M059J (cell line): ENCODE data around the gene SMYD3. TPM values are rescaled to one million over a fixed set of nuclear protein-coding genes. Genes with fewer than 3 reads are reported as not detected.
A peak's percentile ranks its signal among the peaks of the same experiment; 100 is the strongest.
"Not testable (repeated sequence)": the region's sequence is repeated elsewhere in the genome, so short reads cannot be mapped to it uniquely, and the experiment has no call there.

ENCODE experiments used
- DNase-seq: peaks from one replicate; pipeline ENCODE4 v3.0.0-alpha.2; 2012; ENCODE audit warnings: low read depth
- total RNA-seq: library from RNA; depleted of rRNA; stranded (reverse); fragments of >200 nt; shearing (Covaris generic); gene quantifications from 2 replicates; pipeline ENCODE4 v1.2.3, GENCODE V29; 2014

Gene SMYD3
- total RNA-seq, 1 experiment from 2014 or later: 35.5 TPM

- no peak for DNase-seq
These were observed 732.9 kb downstream of the SMYD3 start for GRCh38 chr1:245774196-245774595.

DNA sequence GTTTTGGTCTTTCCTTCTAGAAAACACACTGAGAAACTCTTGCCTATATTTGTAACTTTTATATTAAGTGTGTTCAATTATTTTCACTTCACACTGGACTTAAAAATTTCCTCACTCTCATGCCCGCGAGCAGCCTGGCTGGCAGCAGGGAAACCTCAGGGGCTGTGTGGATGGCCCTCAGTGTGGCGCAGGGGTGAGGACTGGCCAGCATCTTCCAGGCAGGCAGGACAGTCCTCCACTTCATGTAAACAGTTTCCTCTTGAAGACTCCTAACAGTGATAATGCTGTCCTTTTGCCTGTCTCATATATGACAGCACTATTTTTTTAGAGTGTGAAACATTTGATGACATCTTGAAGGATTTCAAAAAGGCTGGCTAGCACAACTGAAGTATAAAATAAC, 733.7 kb downstream of the SMYD3 start:
- no peak for DNase-seq

DNA sequence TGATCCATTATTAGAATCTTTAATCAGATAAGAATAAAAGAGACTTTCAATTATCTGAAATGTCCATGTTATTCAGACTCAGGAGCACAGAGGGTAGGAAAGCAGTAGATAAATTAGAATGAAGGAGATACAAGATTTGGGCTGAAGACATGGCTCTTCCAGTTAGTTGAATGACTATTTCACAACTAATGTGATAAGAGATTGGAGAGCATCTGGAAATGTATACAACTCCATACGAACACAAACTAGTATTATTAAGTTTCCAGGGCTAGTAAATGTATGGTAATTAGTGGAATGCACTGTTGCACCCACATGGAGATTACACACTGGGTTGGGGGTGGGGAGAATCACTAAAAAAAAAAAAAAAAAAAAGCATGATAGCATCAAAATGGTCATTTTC, 734.3 kb downstream of the SMYD3 start:
- no peak for DNase-seq

- no peak for DNase-seq
These were observed 734.8 kb downstream of the SMYD3 start for GRCh38 chr1:245772325-245772724.

DNA sequence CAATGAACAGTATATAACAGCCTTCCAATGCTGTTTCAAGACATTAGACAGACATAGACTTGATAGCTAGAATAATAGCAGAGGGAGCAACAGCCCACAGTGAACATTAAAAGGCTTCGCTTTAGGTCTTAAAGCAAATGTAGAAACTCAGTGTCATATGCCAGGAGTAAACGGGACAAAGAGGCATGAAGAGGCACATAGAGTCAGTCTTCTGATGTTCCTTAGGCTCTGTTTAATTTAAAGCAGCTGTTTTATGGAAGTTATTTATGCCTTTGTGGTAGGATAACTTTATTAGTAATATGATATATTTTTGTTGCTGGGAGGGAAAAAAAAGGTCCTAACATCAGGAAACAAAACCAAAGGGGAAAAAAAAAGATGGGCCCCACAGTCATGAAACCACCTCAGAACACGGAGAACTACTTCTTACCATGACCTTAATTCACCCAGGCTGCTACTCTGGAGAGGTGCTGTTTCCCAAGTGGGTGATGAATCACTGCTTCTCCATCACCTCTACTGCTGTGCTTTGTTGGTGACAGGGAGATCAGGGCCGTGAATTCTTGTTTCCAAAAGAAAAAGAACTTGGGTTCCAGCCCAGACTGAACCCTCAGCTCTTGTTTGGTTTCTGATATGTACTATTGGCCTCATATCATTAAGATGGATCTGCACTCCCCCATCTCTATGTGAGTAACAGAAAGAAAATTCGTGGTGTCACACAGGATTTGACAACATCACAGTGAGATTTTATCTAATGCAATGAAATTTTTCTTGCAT, 735.4 kb downstream of the SMYD3 start:
- peak; percentile 97 for DNase-seq

DNA sequence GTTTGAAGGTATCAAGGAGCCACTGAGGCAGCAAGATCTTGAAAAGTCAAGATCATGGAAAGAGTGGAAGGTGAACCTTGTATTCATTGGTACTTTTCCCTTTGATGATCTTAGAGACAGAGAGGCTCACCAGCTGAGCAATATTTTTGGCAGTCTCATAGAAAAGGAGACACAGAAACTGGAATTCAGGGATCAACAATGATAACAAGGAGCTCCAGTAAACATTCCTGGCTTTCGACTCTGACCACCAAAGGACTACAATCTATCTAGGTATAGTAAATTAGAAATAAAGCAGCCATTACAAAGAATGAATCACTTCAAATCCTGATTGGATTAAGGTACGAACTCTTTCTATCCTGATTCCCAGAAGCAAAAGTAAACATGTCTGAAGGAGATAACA, 736.9 kb downstream of the SMYD3 start:
- DNase-seq: peak; percentile 56

GRCh38 chr1:245768596-245768995, 738.5 kb downstream of the SMYD3 start:
- DNase-seq: no peak

DNA sequence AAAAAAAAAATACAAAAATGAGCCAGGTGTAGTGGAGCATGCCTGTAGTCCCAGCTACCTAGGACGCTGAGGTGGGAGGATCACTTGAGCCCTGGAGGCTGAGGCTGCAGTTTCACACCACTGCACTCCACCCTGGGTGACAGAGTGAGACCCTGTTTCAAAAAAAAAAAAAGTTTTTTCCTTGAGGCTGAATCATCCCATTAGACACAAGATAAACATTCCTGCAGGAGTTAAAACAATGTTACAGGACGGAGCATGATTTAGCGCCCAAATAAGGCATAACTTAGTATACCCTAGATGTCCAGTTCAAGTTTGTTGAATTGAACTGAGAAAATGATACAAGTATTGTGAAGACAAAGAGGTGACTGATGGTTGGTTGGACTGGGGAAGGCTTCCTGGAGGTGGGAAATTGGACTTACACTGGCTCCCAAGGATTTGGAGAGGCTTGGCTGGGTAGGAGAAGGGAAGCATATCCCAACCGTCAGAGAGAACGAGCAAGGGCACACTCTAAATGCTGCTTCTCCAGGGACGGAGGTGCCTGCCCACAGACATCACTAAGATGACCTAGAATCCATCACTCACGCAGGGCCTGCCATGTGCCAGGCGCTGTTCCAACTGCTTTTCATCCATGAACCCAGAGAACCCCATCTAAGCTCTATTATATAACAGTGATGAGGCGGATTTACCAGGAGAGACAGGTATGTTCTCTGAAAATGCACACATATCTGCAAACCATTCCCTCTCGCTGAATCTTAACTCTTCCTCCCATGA, 741.7 kb downstream of the SMYD3 start:
- DNase-seq: peak; percentile 80

DNA sequence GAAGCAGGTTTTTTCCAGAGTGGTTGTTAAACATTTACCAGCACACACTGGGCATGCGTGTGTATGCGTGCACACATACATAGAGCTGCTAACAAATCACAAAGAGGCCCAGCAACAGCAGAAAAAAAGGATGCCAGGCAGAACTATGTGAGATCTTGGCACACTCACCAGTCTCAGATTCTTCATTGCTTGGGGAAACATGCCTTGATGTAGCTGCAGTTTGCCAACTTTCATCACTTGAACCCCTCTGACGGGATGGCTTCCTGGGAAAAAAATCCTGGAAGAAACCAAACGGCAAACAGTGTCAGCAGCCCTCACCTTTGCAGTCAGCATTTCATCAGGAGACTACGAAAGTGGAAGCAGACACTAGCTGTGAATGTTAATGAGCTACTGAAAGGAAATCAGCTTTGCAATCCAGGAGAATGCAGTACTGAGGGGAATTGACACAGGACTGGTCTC, 743.2 kb downstream of the SMYD3 start:
- DNase-seq: no peak

GRCh38 chr1:245762396-245762910, 744.6 kb downstream of the SMYD3 start:
- no peak for DNase-seq

GRCh38 chr1:245760301-245760700, 746.8 kb downstream of the SMYD3 start:
- no peak for DNase-seq

- DNase-seq: peak; percentile 29
These were observed 752.6 kb downstream of the SMYD3 start for GRCh38 chr1:245754463-245754961.

DNA sequence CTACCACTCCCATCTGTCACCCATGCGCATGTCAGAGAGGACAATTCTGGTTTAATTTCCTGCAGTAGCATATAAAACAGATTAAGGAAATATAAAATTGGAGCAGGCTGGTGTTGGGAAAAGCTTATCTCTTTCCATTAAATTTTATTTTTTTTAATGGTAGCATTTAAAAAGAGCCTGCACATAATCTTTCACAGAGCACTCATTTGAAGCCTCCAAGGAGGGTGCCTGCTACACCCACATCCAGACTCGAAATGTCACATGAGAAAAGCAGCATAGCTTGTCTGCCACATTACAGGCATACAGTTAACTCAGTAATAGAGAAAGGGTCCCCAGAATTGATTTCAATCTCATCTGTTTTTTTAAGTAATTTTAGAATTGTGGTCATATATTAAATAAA, 753.3 kb downstream of the SMYD3 start:
- no peak for DNase-seq

- DNase-seq: no peak
These were observed 754.5 kb downstream of the SMYD3 start for GRCh38 chr1:245752561-245752960.

GRCh38 chr1:245751726-245752470, 755.2 kb downstream of the SMYD3 start:
- DNase-seq: no peak

- DNase-seq: no peak
These were observed 756.0 kb downstream of the SMYD3 start for GRCh38 chr1:245751116-245751515.

GRCh38 chr1:245750261-245750660, 756.8 kb downstream of the SMYD3 start:
- no peak for DNase-seq

- DNase-seq: no peak
These were observed 758.0 kb downstream of the SMYD3 start for GRCh38 chr1:245749053-245749452.

- no peak for DNase-seq
These were observed 758.4 kb downstream of the SMYD3 start for GRCh38 chr1:245748646-245749045.

- no peak for DNase-seq
These were observed 758.8 kb downstream of the SMYD3 start for GRCh38 chr1:245748240-245748639.

DNA sequence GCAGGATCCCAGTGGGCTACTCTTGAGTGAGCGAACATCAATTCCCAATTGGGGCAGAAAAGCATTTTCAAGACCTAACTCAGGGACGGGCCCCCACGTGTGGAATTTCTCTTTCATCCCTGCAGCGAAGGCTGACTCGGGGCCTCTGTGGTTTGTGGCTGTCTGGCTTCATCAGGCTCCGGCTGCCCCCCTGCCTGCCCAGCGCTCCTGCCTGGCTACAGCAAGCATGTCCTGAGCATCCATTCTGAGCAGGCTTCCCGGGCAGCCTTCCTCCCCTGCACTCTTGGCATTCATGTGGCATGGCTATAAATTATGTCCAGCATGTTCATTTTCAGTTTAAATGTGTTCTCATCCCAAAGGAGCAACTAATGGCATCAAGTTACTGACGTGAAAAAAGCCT, 764.2 kb downstream of the SMYD3 start:
- peak; percentile 57 for DNase-seq

DNA sequence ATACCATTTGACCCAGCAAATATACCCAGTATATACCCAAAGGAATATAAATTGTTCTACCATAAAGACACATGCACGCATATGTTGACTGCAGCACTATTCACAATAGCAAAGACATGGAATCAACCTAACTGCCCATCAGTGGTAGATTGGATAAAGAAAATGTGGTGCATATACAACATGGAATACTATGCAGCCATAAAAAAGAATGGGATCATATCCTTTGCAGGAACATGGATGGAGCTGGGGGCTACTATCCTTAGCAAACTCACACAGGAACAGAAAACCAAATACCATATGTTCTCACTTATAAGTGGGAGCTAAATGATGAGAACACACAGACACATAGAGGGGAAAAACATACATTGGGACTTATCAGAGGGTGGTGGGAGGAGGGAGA, 766.7 kb downstream of the SMYD3 start:
- not testable (repeated sequence) for DNase-seq
